Fibroblast of skin of left biceps (primary cell): ENCODE measurements around the gene PANX2.

Experiments used
- DNase-seq, 2 experiments: peaks; one replicate each; pipeline ENCODE4 v3.0.0-alpha.2; 2013; ENCODE audit warnings: low read depth in 2 of 2

The PANX2 gene

DNA sequence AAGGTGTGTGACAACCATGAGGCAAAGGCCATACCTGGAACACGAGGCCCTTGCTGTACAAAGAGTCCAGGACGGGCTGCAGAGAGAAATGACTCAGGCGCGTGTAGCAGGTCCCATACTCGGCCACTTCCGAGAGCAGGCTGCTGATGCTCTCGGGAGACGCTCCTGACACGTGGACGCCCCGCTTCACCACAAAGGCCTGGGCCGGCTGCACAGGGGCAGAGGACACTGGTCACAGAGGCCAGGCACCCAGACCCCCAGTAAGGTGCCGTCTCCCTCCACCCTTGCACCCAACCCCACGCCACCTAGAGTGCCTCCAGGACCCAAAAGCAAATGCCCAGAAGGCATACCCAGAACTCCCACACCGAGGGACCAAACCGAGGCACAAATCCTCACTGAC lies 58.8 kb downstream of the PANX2 start:
- DNase-seq: no peak
